ENCODE data around the gene PLOD1.

GRCh38 chr1:11946647-11947046 lies 12.1 kb downstream of the PLOD1 start:
- no peak for TF ChIP-seq ESRRG (CRISPR knock-in tag; IDR thresholded peaks at IDR 0.05)
- TF ChIP-seq ZFP3 (CRISPR knock-in tag; IDR thresholded peaks at IDR 0.05) = no peak
- no peak for TF ChIP-seq CSRNP3 (CRISPR knock-in tag; IDR thresholded peaks at IDR 0.05)

All from SK-N-SH treated with all-trans-retinoic acid at 6 μM for 48 hours (cell line).